Loucy (cell line): ENCODE measurements around the gene CRNN.

Experiments used
- H2AFZ ChIP-seq: fragments of 200-600 bp; sonication (generic); 2 replicates; pipeline ENCODE4 v1.6.0; 2016; ENCODE audit warnings: antibody characterized with exemption, mild to moderate bottlenecking, low read length, moderate library complexity
- H3F3A ChIP-seq: fragments of 200-600 bp; 2 replicates; pipeline ENCODE4 v1.6.0; 2016; ENCODE audit warnings: antibody characterized with exemption, low read depth, mild to moderate bottlenecking
- H3K27me3 ChIP-seq: fragments of 200-600 bp; sonication (generic); 2 replicates; pipeline ENCODE4 v1.6.1; 2014; ENCODE audit warnings: low read length, mild to moderate bottlenecking; ENCODE audit not compliant: insufficient read depth, poor library complexity, severe bottlenecking
- H3K36me3 ChIP-seq: fragments of 200-600 bp; sonication (generic); 2 replicates; pipeline ENCODE4 v1.6.1; 2016; ENCODE audit warnings: low read length; ENCODE audit not compliant: insufficient read depth
- H3K4me1 ChIP-seq: fragments of 200-600 bp; sonication (generic); 2 replicates; pipeline ENCODE4 v1.5.1; 2014; ENCODE audit warnings: low read length, mild to moderate bottlenecking; ENCODE audit not compliant: insufficient read depth, poor library complexity, severe bottlenecking
- H3K4me2 ChIP-seq: fragments of 200-600 bp; sonication (generic); 2 replicates; pipeline ENCODE4 v1.6.0; 2014; ENCODE audit warnings: antibody characterized with exemption, low read length, low read depth, mild to moderate bottlenecking; ENCODE audit not compliant: poor library complexity, severe bottlenecking
- H3K4me3 ChIP-seq: fragments of 200-600 bp; sonication (generic); 2 replicates; pipeline ENCODE4 v1.5.1; 2014; ENCODE audit warnings: low read length, mild to moderate bottlenecking, mixed read lengths; ENCODE audit not compliant: poor library complexity, severe bottlenecking
- H3K79me2 ChIP-seq: fragments of 200-600 bp; sonication (generic); 2 replicates; pipeline ENCODE4 v1.6.1; 2014; ENCODE audit warnings: low read length; ENCODE audit not compliant: insufficient read depth
- H3K9ac ChIP-seq: fragments of 200-600 bp; sonication (generic); 2 replicates; pipeline ENCODE4 v1.6.0; 2014; ENCODE audit warnings: mild to moderate bottlenecking, low read depth, low read length, moderate library complexity; ENCODE audit not compliant: poor library complexity, severe bottlenecking
- H3K9me2 ChIP-seq: fragments of 200-600 bp; sonication (generic); replicated peaks from 2 replicates; pipeline ENCODE4 v1.6.1; 2016; ENCODE audit warnings: low read depth, low read length, mixed read lengths
- H3K9me3 ChIP-seq: fragments of 200-600 bp; sonication (generic); 2 replicates; pipeline ENCODE4 v1.6.1; 2014; ENCODE audit warnings: mild to moderate bottlenecking, antibody characterized with exemption, low read length, low read depth; ENCODE audit not compliant: insufficient read depth
- H4K20me1 ChIP-seq: fragments of 200-600 bp; sonication (generic); 2 replicates; pipeline ENCODE4 v1.6.0; 2014; ENCODE audit warnings: antibody characterized with exemption, low read length, mild to moderate bottlenecking; ENCODE audit not compliant: insufficient read depth, poor library complexity, severe bottlenecking
- CTCF ChIP-seq: fragments of 200-600 bp; sonication (generic); conservative IDR thresholded peaks from 2 replicates; pipeline ENCODE4 v1.5.1; 2014; ENCODE audit warnings: mild to moderate bottlenecking, antibody characterized with exemption, low read length
- EZH2phosphoT487 ChIP-seq: fragments of 200-600 bp; IDR thresholded peaks from 2 replicates; pipeline ENCODE4 v1.6.1; 2018; ENCODE audit warnings: antibody characterized with exemption, mild to moderate bottlenecking, moderate library complexity, borderline replicate concordance

The CRNN gene

GRCh38 chr1:152386940-152387339, 27.1 kb downstream of the CRNN start:
- no peak overlapping the region for H2AFZ ChIP-seq
- no peak overlapping the region for H3K4me3 ChIP-seq
- H3K4me2 ChIP-seq: no peak overlapping the region
- H3F3A ChIP-seq: no peaks in the 10 kb centered on the region
- no peaks in the 10 kb centered on the region for H3K79me2 ChIP-seq
- H3K9me2 ChIP-seq: no peaks in the 10 kb centered on the region
- H3K9me3 ChIP-seq: no peaks in the 10 kb centered on the region
- no peaks in the 10 kb centered on the region for H4K20me1 ChIP-seq
- peaks cover 37% of the 10 kb centered on the region for H3K27me3 ChIP-seq
- no peaks in the 10 kb centered on the region for H3K4me1 ChIP-seq
- no peaks in the 10 kb centered on the region for H3K36me3 ChIP-seq
- TF ChIP-seq CTCF (no peak), EZH2phosphoT487 (no peak)
- no peak overlapping the region for H3K9ac ChIP-seq

GRCh38 chr1:152380932-152381331, 33.1 kb downstream of the CRNN start:
- TF ChIP-seq EZH2phosphoT487 (no peak), CTCF (no peak)
- Histone ChIP-seq H3K79me2 (no peaks in the 10 kb centered on the region), H3K4me1 (no peaks in the 10 kb centered on the region), H3K36me3 (no peaks in the 10 kb centered on the region), H3K9me2 (no peaks in the 10 kb centered on the region), H3K4me3 (no peak overlapping the region), H3K27me3 (no peaks in the 10 kb centered on the region), H2AFZ (no peak overlapping the region), H3K4me2 (no peak overlapping the region), H3K9ac (no peak overlapping the region), H3K9me3 (no peaks in the 10 kb centered on the region), H4K20me1 (no peaks in the 10 kb centered on the region), H3F3A (no peaks in the 10 kb centered on the region)

- Histone ChIP-seq H3K36me3 (no peaks in the 10 kb centered on the region), H3K4me1 (no peaks in the 10 kb centered on the region), H4K20me1 (no peaks in the 10 kb centered on the region), H3K9ac (no peak overlapping the region), H3K9me2 (no peaks in the 10 kb centered on the region), H3K79me2 (no peaks in the 10 kb centered on the region), H3K27me3 (no peaks in the 10 kb centered on the region), H2AFZ (no peak overlapping the region), H3K4me3 (no peak overlapping the region), H3F3A (no peaks in the 10 kb centered on the region), H3K9me3 (no peaks in the 10 kb centered on the region), H3K4me2 (no peak overlapping the region)
- TF ChIP-seq CTCF: no peak
- no peak for TF ChIP-seq EZH2phosphoT487
These were observed 39.6 kb downstream of the CRNN start for GRCh38 chr1:152374451-152374850.
